Hepatocyte (in vitro differentiated cells): ENCODE data around the gene UBE2E2. TPM values are rescaled to one million over a fixed set of nuclear protein-coding genes. Genes with fewer than 3 reads are reported as not detected.

Experiments used
- DNase-seq: peaks from one replicate; pipeline ENCODE4 v3.0.0-alpha.2; 2016; ENCODE audit warnings: low spot score
- H2AFZ ChIP-seq: fragments of 200-600 bp; sonication (generic); 2 replicates; pipeline ENCODE4 v1.6.0; 2016; ENCODE audit warnings: antibody characterized with exemption, mild to moderate bottlenecking
- H3K27ac ChIP-seq: fragments of 200-600 bp; sonication (generic); 2 replicates; pipeline ENCODE4 v1.5.1; 2016; ENCODE audit warnings: mild to moderate bottlenecking
- H3K27me3 ChIP-seq: fragments of 200-600 bp; sonication (generic); 2 replicates; pipeline ENCODE4 v1.6.1; 2016
- H3K36me3 ChIP-seq: fragments of 200-600 bp; sonication (generic); replicated peaks from 2 replicates; pipeline ENCODE4 v1.5.1; 2016; ENCODE audit warnings: low read depth; ENCODE audit not compliant: insufficient read depth
- H3K4me1 ChIP-seq: fragments of 200-600 bp; sonication (generic); 2 replicates; pipeline ENCODE4 v1.5.1; 2016; ENCODE audit warnings: mild to moderate bottlenecking, moderate library complexity; ENCODE audit not compliant: insufficient read depth
- H3K4me2 ChIP-seq: fragments of 200-600 bp; sonication (generic); 2 replicates; pipeline ENCODE4 v1.6.0; 2016
- H3K4me3 ChIP-seq: fragments of 200-600 bp; sonication (generic); 2 replicates; pipeline ENCODE4 v1.5.1; 2016; ENCODE audit warnings: mild to moderate bottlenecking
- H3K79me2 ChIP-seq: fragments of 200-600 bp; sonication (generic); 2 replicates; pipeline ENCODE4 v1.6.0; 2017; ENCODE audit warnings: mild to moderate bottlenecking
- H3K9me2 ChIP-seq: fragments of 200-600 bp; sonication (generic); replicated peaks from 2 replicates; pipeline ENCODE4 v1.6.0; 2017; ENCODE audit warnings: mild to moderate bottlenecking; ENCODE audit not compliant: insufficient read depth
- H3K9me3 ChIP-seq: fragments of 200-600 bp; sonication (generic); 2 replicates; pipeline ENCODE4 v1.5.1; 2016; ENCODE audit warnings: low read depth, mild to moderate bottlenecking
- H4K20me1 ChIP-seq: fragments of 200-600 bp; sonication (generic); 2 replicates; pipeline ENCODE4 v1.6.0; 2016; ENCODE audit warnings: mild to moderate bottlenecking; ENCODE audit not compliant: insufficient read depth, poor library complexity, severe bottlenecking
- EZH2 ChIP-seq: fragments of 200-600 bp; sonication (generic); IDR thresholded peaks from 2 replicates; pipeline ENCODE4 v1.6.1; 2016; ENCODE audit warnings: antibody characterized with exemption, mild to moderate bottlenecking, borderline replicate concordance
- EZH2phosphoT487 ChIP-seq: fragments of 200-600 bp; sonication (generic); IDR thresholded peaks from one replicate; pipeline ENCODE4 v1.6.1; 2018; ENCODE audit warnings: antibody characterized with exemption, mild to moderate bottlenecking, low read depth, moderate library complexity; ENCODE audit not compliant: unreplicated experiment, severe bottlenecking
- WGBS: methylation state at CpG from one replicate; pipeline ENCODE4 v1.1.6; 2016; ENCODE audit warnings: low lambda C conversion rate; ENCODE audit errors: missing lambda C conversion rate; 5-methylcytosine and 5-hydroxymethylcytosine counted together
- polyA plus RNA-seq: library from polyadenylated mRNA; unstranded; fragments of >200 nt; fragmentation: Nextera tagmentation; extraction: Ambion mirVana; gene quantifications from 2 replicates; pipeline ENCODE4 v1.2.1, GENCODE V29; 2016
- total RNA-seq: library from RNA; depleted of rRNA; stranded (reverse); fragments of >200 nt; gene quantifications from 2 replicates; pipeline ENCODE4 v1.2.3, GENCODE V29; 2014
- TF ChIP-seq, protein P1 (sequence below): fragments of 200-600 bp; sonication (generic); IDR thresholded peaks from 2 replicates; pipeline ENCODE4 v1.5.1; 2016; ENCODE audit warnings: antibody characterized with exemption, mild to moderate bottlenecking; ENCODE audit not compliant: poor library complexity

UBE2E2 gene
- total and polyA plus RNA-seq, 2 experiments from 2014 or later, result 51.1 to 90.6 TPM

DNA sequence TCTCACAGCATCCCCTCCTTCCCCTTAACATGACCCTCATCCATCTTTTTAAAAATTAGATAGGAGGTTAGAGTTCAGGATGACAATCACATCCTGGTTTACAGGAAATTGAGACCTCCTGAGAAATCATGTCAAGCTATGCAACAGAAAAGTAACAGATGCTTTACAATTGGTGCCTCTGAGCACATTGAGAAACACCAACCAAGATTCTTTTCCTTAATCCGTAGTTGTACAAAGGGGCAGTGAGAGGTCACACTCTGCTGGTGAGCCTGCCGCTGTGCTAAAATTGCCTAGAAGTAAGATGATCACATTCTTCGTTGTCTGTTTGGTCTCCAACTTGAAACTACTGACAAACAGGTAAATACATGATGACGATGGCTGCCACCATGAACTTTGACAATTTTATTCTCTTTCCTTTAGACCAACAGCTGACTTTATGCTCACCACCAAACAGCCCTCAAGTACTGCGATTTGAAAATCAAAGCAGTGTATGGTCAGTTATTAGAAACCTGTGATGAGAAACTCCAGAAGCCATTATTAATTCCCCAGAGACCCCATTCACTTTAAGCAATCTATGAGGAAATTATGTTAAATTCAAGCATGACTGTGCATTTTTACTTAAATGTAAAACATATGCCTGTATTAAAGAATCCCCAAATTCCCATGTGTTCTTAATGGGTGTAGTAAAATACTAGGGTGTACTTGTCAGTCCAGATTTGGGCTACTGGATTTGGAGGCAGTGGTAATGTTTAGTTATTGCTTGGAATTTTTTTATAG lies 392.0 kb downstream of the UBE2E2 start:
- TF ChIP-seq, protein P1, sequence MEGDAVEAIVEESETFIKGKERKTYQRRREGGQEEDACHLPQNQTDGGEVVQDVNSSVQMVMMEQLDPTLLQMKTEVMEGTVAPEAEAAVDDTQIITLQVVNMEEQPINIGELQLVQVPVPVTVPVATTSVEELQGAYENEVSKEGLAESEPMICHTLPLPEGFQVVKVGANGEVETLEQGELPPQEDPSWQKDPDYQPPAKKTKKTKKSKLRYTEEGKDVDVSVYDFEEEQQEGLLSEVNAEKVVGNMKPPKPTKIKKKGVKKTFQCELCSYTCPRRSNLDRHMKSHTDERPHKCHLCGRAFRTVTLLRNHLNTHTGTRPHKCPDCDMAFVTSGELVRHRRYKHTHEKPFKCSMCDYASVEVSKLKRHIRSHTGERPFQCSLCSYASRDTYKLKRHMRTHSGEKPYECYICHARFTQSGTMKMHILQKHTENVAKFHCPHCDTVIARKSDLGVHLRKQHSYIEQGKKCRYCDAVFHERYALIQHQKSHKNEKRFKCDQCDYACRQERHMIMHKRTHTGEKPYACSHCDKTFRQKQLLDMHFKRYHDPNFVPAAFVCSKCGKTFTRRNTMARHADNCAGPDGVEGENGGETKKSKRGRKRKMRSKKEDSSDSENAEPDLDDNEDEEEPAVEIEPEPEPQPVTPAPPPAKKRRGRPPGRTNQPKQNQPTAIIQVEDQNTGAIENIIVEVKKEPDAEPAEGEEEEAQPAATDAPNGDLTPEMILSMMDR, result no peak
- TF ChIP-seq EZH2 (no peak), EZH2phosphoT487 (no peak)
- Histone ChIP-seq H3K4me2 (no peak overlapping the region), H2AFZ (no peak overlapping the region), H4K20me1 (no peaks in the 10 kb centered on the region), H3K27me3 (no peaks in the 10 kb centered on the region), H3K79me2 (no peaks in the 10 kb centered on the region), H3K36me3 (no peaks in the 10 kb centered on the region), H3K9me2 (no peaks in the 10 kb centered on the region), H3K9me3 (no peaks in the 10 kb centered on the region), H3K4me1 (no peaks in the 10 kb centered on the region), H3K4me3 (no peak overlapping the region), H3K27ac (peak overlapping the region; percentile 11)
- WGBS, result 70% methylated on average over 5 of the region's 5 CpGs
- no peak for DNase-seq

DNA sequence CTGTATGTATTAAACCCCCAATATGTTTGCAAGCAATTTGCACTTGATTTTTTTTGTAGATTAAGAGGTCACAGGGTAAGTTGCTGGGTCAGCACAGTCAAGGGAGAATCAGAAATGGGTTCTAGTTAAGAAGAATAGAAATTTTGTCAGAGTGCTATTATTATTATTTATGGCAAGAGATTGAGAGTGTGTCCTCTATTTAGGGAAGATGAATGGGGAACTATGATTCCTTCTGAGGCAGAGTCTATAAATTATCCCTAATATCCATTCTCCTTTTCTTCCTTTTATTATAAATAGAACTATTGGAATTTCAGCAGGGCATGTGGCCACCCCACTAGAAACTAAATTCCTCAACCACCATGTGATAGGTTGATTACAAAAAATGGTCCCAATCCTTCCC lies 392.7 kb downstream of the UBE2E2 start:
- H3K79me2 ChIP-seq, result no peaks in the 10 kb centered on the region
- no peaks in the 10 kb centered on the region for H4K20me1 ChIP-seq
- no peak overlapping the region for H2AFZ ChIP-seq
- no peaks in the 10 kb centered on the region for H3K9me3 ChIP-seq
- H3K4me2 ChIP-seq, result no peak overlapping the region
- no peak overlapping the region for H3K27ac ChIP-seq
- TF ChIP-seq EZH2, result no peak
- TF ChIP-seq EZH2phosphoT487, result no peak
- TF ChIP-seq, protein P1, result no peak
- H3K4me1 ChIP-seq, result no peaks in the 10 kb centered on the region
- H3K9me2 ChIP-seq, result no peaks in the 10 kb centered on the region
- H3K4me3 ChIP-seq, result no peak overlapping the region
- DNase-seq, result no peak
- H3K27me3 ChIP-seq, result no peaks in the 10 kb centered on the region
- H3K36me3 ChIP-seq, result no peaks in the 10 kb centered on the region

DNA sequence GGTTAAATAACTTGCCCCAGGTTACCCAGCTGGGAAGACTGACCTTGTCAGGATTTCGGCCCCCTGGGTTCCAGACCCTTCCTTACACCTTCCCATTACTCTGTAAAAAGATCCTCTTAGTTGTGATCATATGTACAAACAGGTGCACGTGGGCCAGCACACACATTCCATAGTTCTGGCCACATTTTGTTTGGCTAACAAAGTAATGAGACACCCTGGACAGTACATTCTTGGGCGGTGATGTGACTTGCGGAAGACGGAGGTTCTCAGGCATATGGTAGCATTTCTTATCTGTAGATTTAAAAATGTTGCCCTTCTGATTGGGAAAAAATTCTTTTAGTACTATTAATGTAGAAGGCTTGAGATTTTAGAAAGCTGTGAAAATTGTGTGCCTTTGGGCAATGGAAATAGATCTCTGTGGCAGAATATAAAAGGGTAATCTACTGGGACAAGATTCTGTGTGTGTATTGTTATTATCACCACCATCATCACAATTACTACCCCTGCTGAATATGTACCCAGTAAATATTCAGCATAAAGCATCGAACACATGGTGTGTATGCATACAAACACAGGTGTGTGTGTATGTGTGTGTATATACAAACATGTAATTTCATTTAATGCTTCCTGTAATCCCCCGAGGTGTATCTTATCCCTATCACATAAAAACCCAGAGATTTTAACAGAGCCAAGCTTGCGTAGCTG lies 397.2 kb downstream of the UBE2E2 start:
- H3K9me2 ChIP-seq, result no peaks in the 10 kb centered on the region
- H3K36me3 ChIP-seq, result no peaks in the 10 kb centered on the region
- H3K27ac ChIP-seq, result peak overlapping the region; percentile 13
- no peak for TF ChIP-seq EZH2phosphoT487
- no peak for TF ChIP-seq EZH2
- TF ChIP-seq, protein P1, result no peak
- H4K20me1 ChIP-seq, result no peaks in the 10 kb centered on the region
- H3K4me2 ChIP-seq, result no peak overlapping the region
- no peak overlapping the region for H2AFZ ChIP-seq
- H3K27me3 ChIP-seq, result no peaks in the 10 kb centered on the region
- DNase-seq, result no peak
- H3K9me3 ChIP-seq, result no peaks in the 10 kb centered on the region
- no peak overlapping the region for H3K4me3 ChIP-seq
- no peaks in the 10 kb centered on the region for H3K79me2 ChIP-seq
- H3K4me1 ChIP-seq, result no peaks in the 10 kb centered on the region
- WGBS, result 64% methylated on average over 8 of the region's 8 CpGs
